Measurements from ENCODE around the gene TMEM150C. TPM values are rescaled to one million over a fixed set of nuclear protein-coding genes. Genes with fewer than 3 reads are reported as not detected.

The TMEM150C gene
- total RNA-seq, 1 experiment from 2014 or later: 2.7 TPM

DNA sequence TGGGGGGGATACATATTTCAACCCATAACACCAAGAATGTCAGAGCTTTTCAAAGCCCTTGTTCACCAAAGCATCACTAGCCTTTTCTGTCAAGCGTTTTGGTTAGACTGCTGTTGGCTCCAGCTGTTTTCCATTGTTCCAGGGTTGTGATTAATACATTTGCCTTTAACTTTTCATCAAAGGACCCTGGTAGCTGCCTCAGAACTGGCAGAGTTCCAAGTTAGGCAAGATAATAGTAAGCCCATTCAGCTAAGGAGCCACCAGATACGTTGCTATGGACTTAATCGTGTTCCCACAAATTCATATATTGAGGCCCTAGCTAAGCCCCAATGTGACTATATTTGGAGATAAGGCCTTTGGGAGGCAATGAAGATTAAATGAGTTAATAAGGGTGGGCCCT, 94.3 kb downstream of the TMEM150C start:
- ChIA-PET POLR2A (no interaction called here), CTCF (interaction anchor here (0.9 to 1.0 kb wide), 2 partner anchors 272 to 275 kb away, joined by 3 read pairs; no protein-coding TSS in a partner anchor)
- H3K36me3 Mint-ChIP-seq: peaks cover 23% of the 10 kb centered on the region
- H3K4me3 Mint-ChIP-seq: no peak overlapping the region
- TF ChIP-seq USF1 (CRISPR knock-in tag; IDR thresholded peaks at IDR 0.05) (no peak), ZNF263 (CRISPR knock-in tag; IDR thresholded peaks at IDR 0.05; ENCODE audit: low read depth) (no peak), ZNF138 (CRISPR knock-in tag; conservative IDR thresholded peaks at IDR 0.05) (no peak), E2F5 (CRISPR knock-in tag; IDR thresholded peaks at IDR 0.05) (no peak), CBFB (CRISPR knock-in tag; IDR thresholded peaks at IDR 0.05; ENCODE audit: low read depth) (no peak), ZNF317 (CRISPR knock-in tag; IDR thresholded peaks at IDR 0.05; ENCODE audit: borderline replicate concordance, low read depth) (no peak), ZSCAN18 (CRISPR knock-in tag; IDR thresholded peaks at IDR 0.05) (no peak), TEAD4 (CRISPR knock-in tag; IDR thresholded peaks at IDR 0.05) (no peak), ZMAT4 (CRISPR knock-in tag; IDR thresholded peaks at IDR 0.05) (no peak), CREM (CRISPR knock-in tag; IDR thresholded peaks at IDR 0.05) (no peak), MYBL2 (CRISPR knock-in tag; IDR thresholded peaks at IDR 0.05) (no peak), SMAD4 (CRISPR knock-in tag; IDR thresholded peaks at IDR 0.05) (no peak), NFE2L1 (CRISPR knock-in tag; IDR thresholded peaks at IDR 0.05) (no peak), ZBTB21 (CRISPR knock-in tag; IDR thresholded peaks at IDR 0.05; ENCODE audit: borderline replicate concordance) (no peak), ZNF281 (CRISPR knock-in tag; IDR thresholded peaks at IDR 0.05) (no peak), RELA (CRISPR knock-in tag; IDR thresholded peaks at IDR 0.05; ENCODE audit: borderline replicate concordance) (no peak)
- TF ChIP-seq, protein P1, sequence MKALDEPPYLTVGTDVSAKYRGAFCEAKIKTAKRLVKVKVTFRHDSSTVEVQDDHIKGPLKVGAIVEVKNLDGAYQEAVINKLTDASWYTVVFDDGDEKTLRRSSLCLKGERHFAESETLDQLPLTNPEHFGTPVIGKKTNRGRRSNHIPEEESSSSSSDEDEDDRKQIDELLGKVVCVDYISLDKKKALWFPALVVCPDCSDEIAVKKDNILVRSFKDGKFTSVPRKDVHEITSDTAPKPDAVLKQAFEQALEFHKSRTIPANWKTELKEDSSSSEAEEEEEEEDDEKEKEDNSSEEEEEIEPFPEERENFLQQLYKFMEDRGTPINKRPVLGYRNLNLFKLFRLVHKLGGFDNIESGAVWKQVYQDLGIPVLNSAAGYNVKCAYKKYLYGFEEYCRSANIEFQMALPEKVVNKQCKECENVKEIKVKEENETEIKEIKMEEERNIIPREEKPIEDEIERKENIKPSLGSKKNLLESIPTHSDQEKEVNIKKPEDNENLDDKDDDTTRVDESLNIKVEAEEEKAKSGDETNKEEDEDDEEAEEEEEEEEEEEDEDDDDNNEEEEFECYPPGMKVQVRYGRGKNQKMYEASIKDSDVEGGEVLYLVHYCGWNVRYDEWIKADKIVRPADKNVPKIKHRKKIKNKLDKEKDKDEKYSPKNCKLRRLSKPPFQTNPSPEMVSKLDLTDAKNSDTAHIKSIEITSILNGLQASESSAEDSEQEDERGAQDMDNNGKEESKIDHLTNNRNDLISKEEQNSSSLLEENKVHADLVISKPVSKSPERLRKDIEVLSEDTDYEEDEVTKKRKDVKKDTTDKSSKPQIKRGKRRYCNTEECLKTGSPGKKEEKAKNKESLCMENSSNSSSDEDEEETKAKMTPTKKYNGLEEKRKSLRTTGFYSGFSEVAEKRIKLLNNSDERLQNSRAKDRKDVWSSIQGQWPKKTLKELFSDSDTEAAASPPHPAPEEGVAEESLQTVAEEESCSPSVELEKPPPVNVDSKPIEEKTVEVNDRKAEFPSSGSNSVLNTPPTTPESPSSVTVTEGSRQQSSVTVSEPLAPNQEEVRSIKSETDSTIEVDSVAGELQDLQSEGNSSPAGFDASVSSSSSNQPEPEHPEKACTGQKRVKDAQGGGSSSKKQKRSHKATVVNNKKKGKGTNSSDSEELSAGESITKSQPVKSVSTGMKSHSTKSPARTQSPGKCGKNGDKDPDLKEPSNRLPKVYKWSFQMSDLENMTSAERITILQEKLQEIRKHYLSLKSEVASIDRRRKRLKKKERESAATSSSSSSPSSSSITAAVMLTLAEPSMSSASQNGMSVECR (CRISPR knock-in tag; IDR thresholded peaks at IDR 0.05; ENCODE audit: borderline replicate concordance): no peak
- TF ChIP-seq, protein P2, sequence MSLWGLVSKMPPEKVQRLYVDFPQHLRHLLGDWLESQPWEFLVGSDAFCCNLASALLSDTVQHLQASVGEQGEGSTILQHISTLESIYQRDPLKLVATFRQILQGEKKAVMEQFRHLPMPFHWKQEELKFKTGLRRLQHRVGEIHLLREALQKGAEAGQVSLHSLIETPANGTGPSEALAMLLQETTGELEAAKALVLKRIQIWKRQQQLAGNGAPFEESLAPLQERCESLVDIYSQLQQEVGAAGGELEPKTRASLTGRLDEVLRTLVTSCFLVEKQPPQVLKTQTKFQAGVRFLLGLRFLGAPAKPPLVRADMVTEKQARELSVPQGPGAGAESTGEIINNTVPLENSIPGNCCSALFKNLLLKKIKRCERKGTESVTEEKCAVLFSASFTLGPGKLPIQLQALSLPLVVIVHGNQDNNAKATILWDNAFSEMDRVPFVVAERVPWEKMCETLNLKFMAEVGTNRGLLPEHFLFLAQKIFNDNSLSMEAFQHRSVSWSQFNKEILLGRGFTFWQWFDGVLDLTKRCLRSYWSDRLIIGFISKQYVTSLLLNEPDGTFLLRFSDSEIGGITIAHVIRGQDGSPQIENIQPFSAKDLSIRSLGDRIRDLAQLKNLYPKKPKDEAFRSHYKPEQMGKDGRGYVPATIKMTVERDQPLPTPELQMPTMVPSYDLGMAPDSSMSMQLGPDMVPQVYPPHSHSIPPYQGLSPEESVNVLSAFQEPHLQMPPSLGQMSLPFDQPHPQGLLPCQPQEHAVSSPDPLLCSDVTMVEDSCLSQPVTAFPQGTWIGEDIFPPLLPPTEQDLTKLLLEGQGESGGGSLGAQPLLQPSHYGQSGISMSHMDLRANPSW (CRISPR knock-in tag; conservative IDR thresholded peaks at IDR 0.05; ENCODE audit: low read depth): no peak
- TF ChIP-seq, protein P3, sequence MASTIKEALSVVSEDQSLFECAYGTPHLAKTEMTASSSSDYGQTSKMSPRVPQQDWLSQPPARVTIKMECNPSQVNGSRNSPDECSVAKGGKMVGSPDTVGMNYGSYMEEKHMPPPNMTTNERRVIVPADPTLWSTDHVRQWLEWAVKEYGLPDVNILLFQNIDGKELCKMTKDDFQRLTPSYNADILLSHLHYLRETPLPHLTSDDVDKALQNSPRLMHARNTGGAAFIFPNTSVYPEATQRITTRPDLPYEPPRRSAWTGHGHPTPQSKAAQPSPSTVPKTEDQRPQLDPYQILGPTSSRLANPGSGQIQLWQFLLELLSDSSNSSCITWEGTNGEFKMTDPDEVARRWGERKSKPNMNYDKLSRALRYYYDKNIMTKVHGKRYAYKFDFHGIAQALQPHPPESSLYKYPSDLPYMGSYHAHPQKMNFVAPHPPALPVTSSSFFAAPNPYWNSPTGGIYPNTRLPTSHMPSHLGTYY (CRISPR knock-in tag; IDR thresholded peaks at IDR 0.05): no peak
- no peaks in the 10 kb centered on the region for H3K4me1 Mint-ChIP-seq
- H3K27me3 Mint-ChIP-seq (ENCODE audit: low read depth): no peaks in the 10 kb centered on the region
- no peak for DNase-seq (ENCODE audit: low spot score)
- ATAC-seq: no peak
- no peak overlapping the region for H3K27ac Mint-ChIP-seq
- H3K9me3 Mint-ChIP-seq: peaks cover 10% of the 10 kb centered on the region

Measured in WTC11 (cell line).